GM23338 (cell line): ENCODE data around the gene FAM110A.

ENCODE experiments used
- CREB1 ChIP-seq: fragments of 250-450 bp; sonication (Bioruptor Pico); IDR thresholded peaks from 2 replicates; pipeline ENCODE4 v1.5.0; 2020; ENCODE audit warnings: low read depth, mild to moderate bottlenecking, moderate library complexity
- EZH2 ChIP-seq: fragments of 200-600 bp; sonication (generic); IDR thresholded peaks from one replicate; pipeline ENCODE4 v1.8.0; 2017; ENCODE audit warnings: antibody characterized with exemption, mild to moderate bottlenecking, low read depth; ENCODE audit not compliant: unreplicated experiment
- JUNB ChIP-seq: IDR thresholded peaks from one replicate; pipeline ENCODE4 v1.6.1; 2016; ENCODE audit warnings: antibody characterized with exemption; ENCODE audit not compliant: unreplicated experiment
- POLR2AphosphoS5 ChIP-seq: IDR thresholded peaks from 2 replicates; pipeline ENCODE4 v1.6.1; 2016; ENCODE audit warnings: antibody characterized with exemption, low read depth
- TF ChIP-seq, protein P1 (sequence below), 2 experiments: fragments of 200-600 bp in 1 of 2; sonication (generic) in 1 of 2; conservative IDR thresholded peaks; 2 replicates each; pipeline versions ENCODE4 v1.5.1 to v1.6.1; 2016 to 2017; ENCODE audit warnings: antibody characterized with exemption in 2 of 2, low read depth in 2 of 2, mild to moderate bottlenecking in 2 of 2, moderate library complexity in 1 of 2
- TF ChIP-seq, protein P2 (sequence below): IDR thresholded peaks from one replicate; pipeline ENCODE4 v1.6.1; 2018; ENCODE audit warnings: antibody characterized with exemption; ENCODE audit not compliant: unreplicated experiment

DNA sequence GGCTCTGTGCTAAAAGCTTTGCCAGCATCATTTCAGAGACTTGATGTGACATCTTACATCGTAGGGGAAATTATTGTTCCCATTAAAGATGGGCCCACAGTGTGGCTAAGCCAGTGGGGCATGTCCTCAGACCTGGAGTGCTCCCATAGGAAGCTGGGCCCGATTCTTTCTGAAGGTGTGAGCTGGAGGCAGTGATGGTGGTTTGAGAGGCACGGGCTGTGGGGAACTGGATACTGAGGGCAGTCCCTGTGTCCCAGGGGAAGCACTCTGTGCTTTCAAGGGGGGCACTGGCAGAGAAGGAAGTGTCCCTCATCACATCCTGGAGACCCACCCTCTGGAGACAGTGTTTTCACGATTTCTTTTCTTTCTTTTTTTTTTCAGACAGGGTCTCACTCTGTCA, 8.6 kb upstream of the FAM110A start:
- no peak for TF ChIP-seq CREB1 (CRISPR knock-in tag)
- TF ChIP-seq, protein P1, sequence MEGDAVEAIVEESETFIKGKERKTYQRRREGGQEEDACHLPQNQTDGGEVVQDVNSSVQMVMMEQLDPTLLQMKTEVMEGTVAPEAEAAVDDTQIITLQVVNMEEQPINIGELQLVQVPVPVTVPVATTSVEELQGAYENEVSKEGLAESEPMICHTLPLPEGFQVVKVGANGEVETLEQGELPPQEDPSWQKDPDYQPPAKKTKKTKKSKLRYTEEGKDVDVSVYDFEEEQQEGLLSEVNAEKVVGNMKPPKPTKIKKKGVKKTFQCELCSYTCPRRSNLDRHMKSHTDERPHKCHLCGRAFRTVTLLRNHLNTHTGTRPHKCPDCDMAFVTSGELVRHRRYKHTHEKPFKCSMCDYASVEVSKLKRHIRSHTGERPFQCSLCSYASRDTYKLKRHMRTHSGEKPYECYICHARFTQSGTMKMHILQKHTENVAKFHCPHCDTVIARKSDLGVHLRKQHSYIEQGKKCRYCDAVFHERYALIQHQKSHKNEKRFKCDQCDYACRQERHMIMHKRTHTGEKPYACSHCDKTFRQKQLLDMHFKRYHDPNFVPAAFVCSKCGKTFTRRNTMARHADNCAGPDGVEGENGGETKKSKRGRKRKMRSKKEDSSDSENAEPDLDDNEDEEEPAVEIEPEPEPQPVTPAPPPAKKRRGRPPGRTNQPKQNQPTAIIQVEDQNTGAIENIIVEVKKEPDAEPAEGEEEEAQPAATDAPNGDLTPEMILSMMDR (conservative IDR thresholded peaks at IDR 0.05; ENCODE audit: low read depth in 2 of 2), result no peak
- TF ChIP-seq POLR2AphosphoS5, result no peak
- TF ChIP-seq JUNB, result no peak
- TF ChIP-seq EZH2, result no peak
- TF ChIP-seq, protein P2, sequence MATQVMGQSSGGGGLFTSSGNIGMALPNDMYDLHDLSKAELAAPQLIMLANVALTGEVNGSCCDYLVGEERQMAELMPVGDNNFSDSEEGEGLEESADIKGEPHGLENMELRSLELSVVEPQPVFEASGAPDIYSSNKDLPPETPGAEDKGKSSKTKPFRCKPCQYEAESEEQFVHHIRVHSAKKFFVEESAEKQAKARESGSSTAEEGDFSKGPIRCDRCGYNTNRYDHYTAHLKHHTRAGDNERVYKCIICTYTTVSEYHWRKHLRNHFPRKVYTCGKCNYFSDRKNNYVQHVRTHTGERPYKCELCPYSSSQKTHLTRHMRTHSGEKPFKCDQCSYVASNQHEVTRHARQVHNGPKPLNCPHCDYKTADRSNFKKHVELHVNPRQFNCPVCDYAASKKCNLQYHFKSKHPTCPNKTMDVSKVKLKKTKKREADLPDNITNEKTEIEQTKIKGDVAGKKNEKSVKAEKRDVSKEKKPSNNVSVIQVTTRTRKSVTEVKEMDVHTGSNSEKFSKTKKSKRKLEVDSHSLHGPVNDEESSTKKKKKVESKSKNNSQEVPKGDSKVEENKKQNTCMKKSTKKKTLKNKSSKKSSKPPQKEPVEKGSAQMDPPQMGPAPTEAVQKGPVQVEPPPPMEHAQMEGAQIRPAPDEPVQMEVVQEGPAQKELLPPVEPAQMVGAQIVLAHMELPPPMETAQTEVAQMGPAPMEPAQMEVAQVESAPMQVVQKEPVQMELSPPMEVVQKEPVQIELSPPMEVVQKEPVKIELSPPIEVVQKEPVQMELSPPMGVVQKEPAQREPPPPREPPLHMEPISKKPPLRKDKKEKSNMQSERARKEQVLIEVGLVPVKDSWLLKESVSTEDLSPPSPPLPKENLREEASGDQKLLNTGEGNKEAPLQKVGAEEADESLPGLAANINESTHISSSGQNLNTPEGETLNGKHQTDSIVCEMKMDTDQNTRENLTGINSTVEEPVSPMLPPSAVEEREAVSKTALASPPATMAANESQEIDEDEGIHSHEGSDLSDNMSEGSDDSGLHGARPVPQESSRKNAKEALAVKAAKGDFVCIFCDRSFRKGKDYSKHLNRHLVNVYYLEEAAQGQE, result no peak
